ENCODE results near the gene POLR1A.

POLR1A gene

DNA sequence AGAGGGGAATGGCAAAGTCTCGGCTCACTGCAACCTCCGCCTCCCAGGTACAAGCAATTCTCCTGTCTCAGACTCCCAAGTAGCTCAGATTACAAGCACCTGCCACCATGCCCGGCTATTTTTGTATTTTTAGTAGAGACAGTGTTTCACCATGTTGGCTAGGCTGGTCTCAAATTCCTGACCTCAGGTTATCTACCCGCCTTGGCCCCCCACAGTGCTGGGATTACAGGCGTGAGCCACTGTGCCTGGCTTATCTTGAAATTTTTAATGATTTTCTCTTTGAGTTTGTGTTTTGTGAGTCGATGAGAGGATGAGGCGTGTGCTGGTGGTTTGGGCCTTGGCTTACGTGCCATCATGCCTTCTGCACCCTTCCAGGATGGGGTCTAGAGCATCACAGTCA, 115.6 kb downstream of the POLR1A start:
- no peak for DNase-seq (ENCODE audit: extremely low read depth, low read depth)
- H3K4me3 ChIP-seq (replicated peaks; ENCODE audit: low read depth, low read length): no peak overlapping the region
- TF ChIP-seq, protein P1, sequence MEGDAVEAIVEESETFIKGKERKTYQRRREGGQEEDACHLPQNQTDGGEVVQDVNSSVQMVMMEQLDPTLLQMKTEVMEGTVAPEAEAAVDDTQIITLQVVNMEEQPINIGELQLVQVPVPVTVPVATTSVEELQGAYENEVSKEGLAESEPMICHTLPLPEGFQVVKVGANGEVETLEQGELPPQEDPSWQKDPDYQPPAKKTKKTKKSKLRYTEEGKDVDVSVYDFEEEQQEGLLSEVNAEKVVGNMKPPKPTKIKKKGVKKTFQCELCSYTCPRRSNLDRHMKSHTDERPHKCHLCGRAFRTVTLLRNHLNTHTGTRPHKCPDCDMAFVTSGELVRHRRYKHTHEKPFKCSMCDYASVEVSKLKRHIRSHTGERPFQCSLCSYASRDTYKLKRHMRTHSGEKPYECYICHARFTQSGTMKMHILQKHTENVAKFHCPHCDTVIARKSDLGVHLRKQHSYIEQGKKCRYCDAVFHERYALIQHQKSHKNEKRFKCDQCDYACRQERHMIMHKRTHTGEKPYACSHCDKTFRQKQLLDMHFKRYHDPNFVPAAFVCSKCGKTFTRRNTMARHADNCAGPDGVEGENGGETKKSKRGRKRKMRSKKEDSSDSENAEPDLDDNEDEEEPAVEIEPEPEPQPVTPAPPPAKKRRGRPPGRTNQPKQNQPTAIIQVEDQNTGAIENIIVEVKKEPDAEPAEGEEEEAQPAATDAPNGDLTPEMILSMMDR (IDR thresholded peaks at IDR 0.05; ENCODE audit: low read depth, low read length, missing control alignments): no peak

DNA sequence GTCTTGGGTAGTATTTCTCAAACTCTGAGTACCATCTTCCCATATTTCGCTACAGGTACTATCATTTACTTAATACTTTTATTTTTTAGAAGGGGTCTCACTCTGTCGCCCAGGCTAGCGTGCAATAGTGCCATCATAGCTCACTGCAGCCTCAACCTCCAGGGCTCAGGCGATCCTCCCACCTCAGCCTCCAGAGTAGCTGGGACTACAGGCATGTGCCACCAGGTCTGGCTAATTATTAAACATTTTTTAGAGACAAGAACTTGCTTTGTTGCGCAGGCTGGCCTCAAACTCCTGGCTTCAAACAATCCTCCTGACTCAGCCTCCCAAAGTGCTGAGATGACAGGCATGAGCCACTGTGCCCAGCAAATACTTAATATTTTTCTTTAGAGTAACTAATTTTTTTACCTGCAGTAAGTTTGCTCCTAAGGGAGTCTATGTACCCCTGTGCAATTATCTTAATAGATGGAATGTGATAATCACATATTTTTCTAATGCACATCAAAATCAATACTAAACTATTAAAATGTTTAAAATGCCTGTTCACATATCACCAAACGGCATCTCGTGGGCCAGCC, 116.3 kb downstream of the POLR1A start:
- TF ChIP-seq, protein P1 (IDR thresholded peaks at IDR 0.05; ENCODE audit: low read depth, low read length, missing control alignments): no peak
- DNase-seq (ENCODE audit: extremely low read depth, low read depth): no peak
- H3K4me3 ChIP-seq (replicated peaks; ENCODE audit: low read depth, low read length): no peak overlapping the region

DNA sequence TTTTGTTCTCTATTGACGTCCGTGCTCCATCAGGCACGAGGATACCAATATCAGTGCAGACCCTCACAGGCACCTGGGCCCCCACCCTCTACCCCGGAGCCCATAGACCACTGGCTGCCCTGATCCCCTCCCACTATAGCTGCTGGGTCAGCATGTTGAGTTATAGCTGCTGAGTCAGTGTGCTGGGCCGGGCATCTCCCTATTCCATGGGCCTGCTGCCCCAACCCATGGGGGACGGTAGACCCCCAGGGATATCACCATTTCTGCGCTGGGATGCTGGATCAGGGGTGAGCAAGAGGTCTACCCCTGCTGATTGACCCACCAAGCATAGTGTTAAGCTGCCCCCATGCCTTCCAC, 116.8 kb downstream of the POLR1A start:
- H3K4me3 ChIP-seq (replicated peaks; ENCODE audit: low read depth, low read length): no peak overlapping the region
- TF ChIP-seq, protein P1 (IDR thresholded peaks at IDR 0.05; ENCODE audit: low read depth, low read length, missing control alignments): no peak
- DNase-seq (ENCODE audit: extremely low read depth, low read depth): no peak

DNA sequence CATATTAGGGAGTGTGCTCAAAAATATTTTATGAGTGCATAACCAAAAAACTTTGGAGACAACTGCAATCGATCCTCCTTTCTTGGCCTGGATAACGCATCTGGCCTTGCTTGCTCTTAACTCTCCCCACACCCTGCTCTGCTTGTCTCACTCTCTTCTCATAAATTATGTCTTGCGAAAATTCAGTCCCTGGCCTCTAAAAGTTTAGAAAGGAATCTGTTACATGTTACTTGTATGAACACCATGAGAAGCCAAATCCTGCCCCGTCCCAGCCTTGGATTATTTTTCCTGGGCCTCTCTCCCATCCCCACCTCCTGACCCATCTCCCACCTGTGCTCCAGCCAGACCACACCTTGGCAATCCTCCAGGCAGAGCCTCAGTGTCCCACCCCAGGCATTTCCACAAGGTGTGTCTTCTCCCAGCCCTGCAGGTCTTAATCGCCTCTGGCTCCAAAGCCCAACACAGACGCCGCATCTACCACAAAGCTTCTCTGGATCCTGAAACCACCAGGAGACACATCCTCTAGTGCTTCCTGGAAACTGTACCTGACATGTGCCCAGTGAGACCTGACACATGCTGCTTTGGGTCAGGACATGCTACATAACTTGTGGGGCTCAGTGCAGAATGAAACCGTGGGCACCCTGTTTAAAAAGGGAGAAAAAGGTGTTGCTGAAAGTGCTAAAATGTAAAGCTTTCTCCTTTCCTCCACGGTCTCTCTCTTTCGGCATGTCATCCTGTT, 117.3 kb downstream of the POLR1A start:
- TF ChIP-seq, protein P1 (IDR thresholded peaks at IDR 0.05; ENCODE audit: low read depth, low read length, missing control alignments): no peak
- no peak for DNase-seq (ENCODE audit: extremely low read depth, low read depth)
- no peak overlapping the region for H3K4me3 ChIP-seq (replicated peaks; ENCODE audit: low read depth, low read length)

DNA sequence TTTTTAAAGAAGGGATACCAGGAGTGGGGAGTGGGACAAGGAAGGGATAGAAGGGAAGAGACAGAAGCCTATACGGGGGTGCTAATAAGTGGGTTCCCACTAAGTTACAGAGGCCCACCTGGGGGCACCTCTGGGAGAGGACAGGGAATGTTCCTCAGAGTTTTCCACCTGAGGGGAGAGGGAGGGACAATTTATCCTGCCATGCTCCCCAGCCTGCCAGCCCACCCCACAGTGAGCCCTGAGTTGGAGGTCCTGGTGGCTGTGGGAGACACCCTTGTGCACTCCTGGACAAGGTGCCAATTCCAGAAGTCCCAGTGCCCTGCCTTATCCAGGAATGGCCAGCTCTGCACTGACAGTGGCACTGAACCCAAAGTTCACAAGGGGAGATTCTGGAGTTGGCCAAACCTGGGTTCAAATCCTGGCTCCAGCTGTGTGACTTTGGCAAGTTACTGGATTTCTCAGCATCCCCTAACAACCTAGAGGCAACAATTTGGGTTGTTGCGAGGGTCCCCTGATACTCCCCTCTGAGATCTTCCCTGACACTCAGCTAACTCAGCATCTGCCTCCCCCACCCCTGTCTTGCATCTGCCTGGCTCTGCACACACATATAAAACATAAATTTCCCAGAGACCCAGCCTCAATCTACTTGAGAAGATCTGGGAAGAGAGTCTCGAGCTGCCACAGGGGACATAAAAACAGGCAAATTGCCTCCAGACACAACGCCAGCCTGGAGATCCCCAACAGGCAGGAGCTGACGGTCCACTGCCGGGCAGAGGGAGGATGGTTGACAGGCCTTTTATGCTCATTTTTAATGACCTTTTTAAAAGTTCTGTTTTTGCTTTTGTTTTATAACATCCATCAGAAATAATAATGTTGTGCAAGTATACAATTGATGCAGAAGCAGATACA, 118.2 kb downstream of the POLR1A start:
- DNase-seq (ENCODE audit: extremely low read depth, low read depth): no peak
- TF ChIP-seq, protein P1 (IDR thresholded peaks at IDR 0.05; ENCODE audit: low read depth, low read length, missing control alignments): no peak
- no peak overlapping the region for H3K4me3 ChIP-seq (replicated peaks; ENCODE audit: low read depth, low read length)

DNA sequence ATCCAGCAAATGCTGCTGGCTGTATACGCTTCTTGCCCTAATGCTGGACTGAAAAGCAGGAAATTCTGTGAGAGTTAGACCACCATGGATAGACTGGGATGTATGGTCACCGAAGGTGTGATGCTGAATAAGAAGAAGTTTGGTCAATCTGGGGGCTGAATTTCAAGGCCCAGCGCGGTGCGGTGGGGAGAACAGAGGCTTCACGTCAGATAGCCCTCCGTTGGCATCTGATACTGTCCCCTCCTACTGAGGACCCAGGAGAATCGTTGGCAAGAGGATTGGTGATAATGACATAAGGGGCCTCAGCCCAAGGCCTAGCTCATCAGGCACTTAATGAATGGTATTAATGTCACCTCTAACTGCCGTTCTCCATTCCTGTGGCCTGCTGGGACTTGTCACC, 119.6 kb downstream of the POLR1A start:
- DNase-seq (ENCODE audit: extremely low read depth, low read depth): no peak
- H3K4me3 ChIP-seq (replicated peaks; ENCODE audit: low read depth, low read length): no peak overlapping the region
- TF ChIP-seq, protein P1 (IDR thresholded peaks at IDR 0.05; ENCODE audit: low read depth, low read length, missing control alignments): no peak

Data from HFF-Myc (cell line).